BE2C (cell line): ENCODE measurements around the gene FYN.
"Not testable (repeated sequence)": the region's sequence is repeated elsewhere in the genome, so short reads cannot be mapped to it uniquely, and the experiment has no call there.

ENCODE experiments used
- DNase-seq: peaks from one replicate; pipeline ENCODE4 v3.0.0-alpha.2; 2020
- H3K27me3 ChIP-seq: fragments of 250-450 bp; sonication (Bioruptor Pico); 2 replicates; pipeline ENCODE4 v1.5.1; 2020; ENCODE audit warnings: mild to moderate bottlenecking
- H3K36me3 ChIP-seq: fragments of 250-450 bp; sonication (Bioruptor Pico); 2 replicates; pipeline ENCODE4 v1.5.1; 2020; ENCODE audit warnings: mild to moderate bottlenecking
- H3K4me1 ChIP-seq: fragments of 250-450 bp; sonication (Bioruptor Pico); 2 replicates; pipeline ENCODE4 v1.5.1; 2020
- H3K4me3 ChIP-seq: 2 replicates; pipeline ENCODE4 v1.5.1; 2011; ENCODE audit warnings: low read depth, low read length
- H3K9me3 ChIP-seq: fragments of 250-450 bp; sonication (Bioruptor Pico); 2 replicates; pipeline ENCODE4 v1.5.1; 2020
- CTCF ChIP-seq: IDR thresholded peaks from 2 replicates; pipeline ENCODE4 v1.5.1; 2012; ENCODE audit warnings: mild to moderate bottlenecking, low read depth, low read length

FYN gene

GRCh38 chr6:111792241-111792640 is 81.0 kb downstream of the FYN start:
- no peaks in the 10 kb centered on the region for H3K27me3 ChIP-seq
- H3K4me3 ChIP-seq = peak overlapping the region; percentile 40
- no peaks in the 10 kb centered on the region for H3K9me3 ChIP-seq
- no peak for TF ChIP-seq CTCF
- no peaks in the 10 kb centered on the region for H3K36me3 ChIP-seq
- DNase-seq = no peak
- peaks cover 44% of the 10 kb centered on the region for H3K4me1 ChIP-seq

- no peak overlapping the region for H3K4me3 ChIP-seq
- TF ChIP-seq CTCF = no peak
- no peak for DNase-seq
Observed at GRCh38 chr6:111791415-111791814, 81.8 kb downstream of the FYN start.

GRCh38 chr6:111789598-111789997 is 83.7 kb downstream of the FYN start:
- no peaks in the 10 kb centered on the region for H3K36me3 ChIP-seq
- H3K27me3 ChIP-seq = no peaks in the 10 kb centered on the region
- no peaks in the 10 kb centered on the region for H3K9me3 ChIP-seq
- peaks cover 41% of the 10 kb centered on the region for H3K4me1 ChIP-seq
- no peak for DNase-seq
- no peak for TF ChIP-seq CTCF
- no peak overlapping the region for H3K4me3 ChIP-seq

More at GRCh38 chr6:111791415-111791814, 81.8 kb downstream of the FYN start:
- Histone ChIP-seq H3K27me3 (no peaks in the 10 kb centered on the region), H3K9me3 (no peaks in the 10 kb centered on the region), H3K4me1 (peaks cover 44% of the 10 kb centered on the region), H3K36me3 (no peaks in the 10 kb centered on the region)

- no peak overlapping the region for H3K4me3 ChIP-seq
- no peak for TF ChIP-seq CTCF
- H3K27me3 ChIP-seq = no peaks in the 10 kb centered on the region
- DNase-seq = no peak
- H3K9me3 ChIP-seq = no peaks in the 10 kb centered on the region
- H3K4me1 ChIP-seq = peaks cover 31% of the 10 kb centered on the region
- no peaks in the 10 kb centered on the region for H3K36me3 ChIP-seq
Observed at GRCh38 chr6:111788379-111789276, 84.6 kb downstream of the FYN start.

GRCh38 chr6:111786151-111786550 is 87.1 kb downstream of the FYN start:
- not testable (repeated sequence) for H3K4me3 ChIP-seq, DNase-seq, H3K9me3 ChIP-seq, H3K27me3 ChIP-seq, H3K36me3 ChIP-seq
- peaks cover 17% of the 10 kb centered on the region for H3K4me1 ChIP-seq

GRCh38 chr6:111784433-111784832 is 88.8 kb downstream of the FYN start:
- TF ChIP-seq CTCF = no peak
- Histone ChIP-seq H3K36me3 (no peaks in the 10 kb centered on the region), H3K4me3 (no peak overlapping the region), H3K9me3 (no peaks in the 10 kb centered on the region), H3K27me3 (no peaks in the 10 kb centered on the region), H3K4me1 (peaks cover 17% of the 10 kb centered on the region)
- DNase-seq = no peak
